ENCODE results near the gene ATP11A. TPM values are rescaled to one million over a fixed set of nuclear protein-coding genes. Genes with fewer than 3 reads are reported as not detected.

ATP11A gene
- total and polyA plus RNA-seq, 9 of the 15 experiments (the other 6 are each of a cell fraction or from before 2014, with no cell fraction given), result 0.38 to 34.2 (median 4.2) TPM

DNA sequence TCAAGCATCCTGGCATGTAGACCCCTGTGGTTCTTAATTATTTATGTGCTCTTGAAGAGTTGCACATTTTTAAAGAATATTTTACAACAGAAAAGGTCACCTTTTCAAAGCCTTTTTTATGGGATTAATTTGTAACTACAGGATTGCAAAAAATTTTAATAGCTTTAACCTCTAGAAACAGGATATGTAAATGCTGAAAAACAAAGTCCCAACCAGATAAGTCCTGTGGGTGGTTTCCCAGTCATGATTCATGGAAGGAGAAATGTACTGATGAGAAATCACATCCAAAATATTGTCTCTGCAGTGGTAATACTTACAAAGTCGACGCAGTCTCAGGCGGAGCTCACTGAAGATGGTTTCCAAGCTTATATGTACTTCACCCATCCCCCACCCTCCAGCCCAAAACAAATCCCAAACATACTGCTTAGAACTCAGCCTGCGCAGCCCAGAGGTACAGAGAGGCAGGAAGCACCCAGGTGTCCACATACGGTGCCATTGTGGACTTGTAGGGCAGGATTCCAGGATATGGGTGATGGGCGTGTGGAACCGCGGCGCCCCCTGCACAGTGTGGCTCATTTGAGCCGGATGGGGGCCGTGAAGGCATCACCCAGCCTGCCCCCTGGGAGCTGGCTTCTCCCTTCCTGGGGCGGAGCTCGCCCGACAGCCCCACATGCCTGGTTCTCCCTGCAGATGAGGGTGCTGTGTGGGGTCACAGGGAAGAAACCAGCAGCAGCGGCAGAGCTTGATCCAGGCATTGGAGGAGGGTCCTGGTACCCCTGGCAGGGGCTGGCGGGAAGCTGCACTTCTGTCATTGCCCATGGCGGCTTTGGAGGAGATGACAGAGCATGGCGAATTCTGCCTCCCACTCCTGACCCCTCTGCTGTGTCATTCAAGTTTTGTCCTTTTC, 101.2 kb downstream of the ATP11A start (continued):
- TF ChIP-seq FOXK1 (CRISPR knock-in tag; IDR thresholded peaks at IDR 0.05; ENCODE audit: borderline replicate concordance) (no peak), CREB3 (tag; conservative IDR thresholded peaks at IDR 0.05; ENCODE audit: low read depth) (no peak), MIER1 (IDR thresholded peaks at IDR 0.05; ENCODE audit: low read depth) (no peak), RAD21 (CRISPR knock-in tag; conservative IDR thresholded peaks at IDR 0.05 in 1 of 2, IDR thresholded peaks at IDR 0.05 in 1 of 2) (no peak), SRSF3 (IDR thresholded peaks at IDR 0.05; ENCODE audit: insufficient read depth, low read length) (no peak), CAMTA2 (CRISPR knock-in tag; conservative IDR thresholded peaks at IDR 0.05) (no peak), MCM7 (IDR thresholded peaks at IDR 0.05) (no peak), RCOR1 (IDR thresholded peaks at IDR 0.05; ENCODE audit: borderline replicate concordance in 1 of 2, low read depth in 2 of 2, low read length in 2 of 2) (no peak)
